OCI-LY3 (cell line): ENCODE data around the gene FAM131A.

Experiments used
- CTCF ChIP-seq: fragments of 200-600, 300-600 bp; sonication (generic); IDR thresholded peaks from 2 replicates; pipeline ENCODE4 v1.5.1; 2014; ENCODE audit warnings: antibody characterized with exemption, low read length, low read depth
- EZH2phosphoT487 ChIP-seq: fragments of 200-600 bp; shearing (Covaris generic); IDR thresholded peaks from 2 replicates; pipeline ENCODE4 v1.6.1; 2018; ENCODE audit warnings: antibody characterized with exemption, mixed run types, low read depth

GRCh38 chr3:184332370-184333090, 4.9 kb upstream of the FAM131A start:
- TF ChIP-seq CTCF (no peak), EZH2phosphoT487 (no peak)
